PFSK-1 (cell line): ENCODE data around the gene LSR.

ENCODE experiments used
- POLR2AphosphoS5 ChIP-seq: IDR thresholded peaks from 2 replicates; pipeline ENCODE4 v1.6.1; 2012; ENCODE audit warnings: low read depth, mild to moderate bottlenecking, control low read depth, low read length, moderate library complexity
- SIN3A ChIP-seq: IDR thresholded peaks from 2 replicates; pipeline ENCODE4 v1.6.1; 2012; ENCODE audit warnings: mild to moderate bottlenecking, low read length, moderate library complexity, borderline replicate concordance; ENCODE audit not compliant: insufficient read depth
- TAF1 ChIP-seq: IDR thresholded peaks from 2 replicates; pipeline ENCODE4 v1.6.1; 2012; ENCODE audit warnings: low read length, control low read depth, borderline replicate concordance; ENCODE audit not compliant: insufficient read depth
- TF ChIP-seq, protein P1 (sequence below), 2 experiments: IDR thresholded peaks; 2 replicates each; pipeline versions ENCODE4 v1.6.1 to v1.8.0; 2011 to 2012; ENCODE audit warnings: low read depth in 2 of 2, low read length in 2 of 2, control low read depth in 1 of 2, inconsistent platforms in 1 of 2, mild to moderate bottlenecking in 1 of 2, moderate library complexity in 1 of 2; ENCODE audit not compliant: insufficient read depth in 1 of 2

DNA sequence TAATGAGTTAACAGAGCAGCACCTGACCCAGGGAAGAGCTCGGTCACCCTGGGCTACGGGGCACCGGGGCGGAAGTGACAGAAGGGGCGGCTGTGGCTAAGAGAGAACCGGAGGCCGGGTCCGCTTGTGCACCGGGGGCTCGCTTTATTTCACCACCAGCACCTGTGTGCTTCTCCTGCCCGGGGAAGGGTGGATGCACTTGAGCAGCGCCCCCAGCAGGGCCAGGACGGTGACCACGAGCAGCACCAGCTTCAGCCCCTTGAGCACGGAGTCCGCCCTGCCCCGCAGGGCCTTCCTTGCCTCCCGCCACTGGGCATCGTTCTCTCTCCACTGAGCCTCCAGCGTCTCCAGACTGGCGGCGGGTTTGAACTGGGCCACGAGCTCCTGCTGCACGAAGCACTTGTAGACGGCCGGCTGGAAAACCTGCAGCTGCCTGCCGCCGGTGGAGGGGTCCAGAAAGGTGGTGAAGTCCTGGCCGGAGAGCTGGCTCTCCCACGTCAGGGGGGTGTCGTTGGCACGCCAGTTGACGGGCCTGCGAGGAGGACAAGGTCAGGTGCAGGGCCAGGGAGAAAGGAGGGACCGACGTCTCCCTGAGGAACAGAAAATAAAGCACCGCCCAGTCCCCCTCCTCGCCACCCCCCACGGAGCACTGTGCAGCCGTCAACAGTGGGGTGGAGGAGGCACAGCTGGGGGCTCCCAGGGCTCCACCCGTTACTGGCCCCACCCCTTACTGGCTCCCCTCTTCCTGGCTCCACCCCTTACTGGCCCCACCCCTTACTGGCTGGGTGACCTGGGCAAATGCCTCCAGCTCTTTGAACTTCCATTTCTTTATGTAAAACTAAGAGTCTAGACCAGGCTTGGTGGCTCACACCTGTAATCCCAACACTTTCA, 23.9 kb upstream of the LSR start:
- TF ChIP-seq SIN3A (no peak), TAF1 (no peak), POLR2AphosphoS5 (no peak)
- TF ChIP-seq, protein P1, sequence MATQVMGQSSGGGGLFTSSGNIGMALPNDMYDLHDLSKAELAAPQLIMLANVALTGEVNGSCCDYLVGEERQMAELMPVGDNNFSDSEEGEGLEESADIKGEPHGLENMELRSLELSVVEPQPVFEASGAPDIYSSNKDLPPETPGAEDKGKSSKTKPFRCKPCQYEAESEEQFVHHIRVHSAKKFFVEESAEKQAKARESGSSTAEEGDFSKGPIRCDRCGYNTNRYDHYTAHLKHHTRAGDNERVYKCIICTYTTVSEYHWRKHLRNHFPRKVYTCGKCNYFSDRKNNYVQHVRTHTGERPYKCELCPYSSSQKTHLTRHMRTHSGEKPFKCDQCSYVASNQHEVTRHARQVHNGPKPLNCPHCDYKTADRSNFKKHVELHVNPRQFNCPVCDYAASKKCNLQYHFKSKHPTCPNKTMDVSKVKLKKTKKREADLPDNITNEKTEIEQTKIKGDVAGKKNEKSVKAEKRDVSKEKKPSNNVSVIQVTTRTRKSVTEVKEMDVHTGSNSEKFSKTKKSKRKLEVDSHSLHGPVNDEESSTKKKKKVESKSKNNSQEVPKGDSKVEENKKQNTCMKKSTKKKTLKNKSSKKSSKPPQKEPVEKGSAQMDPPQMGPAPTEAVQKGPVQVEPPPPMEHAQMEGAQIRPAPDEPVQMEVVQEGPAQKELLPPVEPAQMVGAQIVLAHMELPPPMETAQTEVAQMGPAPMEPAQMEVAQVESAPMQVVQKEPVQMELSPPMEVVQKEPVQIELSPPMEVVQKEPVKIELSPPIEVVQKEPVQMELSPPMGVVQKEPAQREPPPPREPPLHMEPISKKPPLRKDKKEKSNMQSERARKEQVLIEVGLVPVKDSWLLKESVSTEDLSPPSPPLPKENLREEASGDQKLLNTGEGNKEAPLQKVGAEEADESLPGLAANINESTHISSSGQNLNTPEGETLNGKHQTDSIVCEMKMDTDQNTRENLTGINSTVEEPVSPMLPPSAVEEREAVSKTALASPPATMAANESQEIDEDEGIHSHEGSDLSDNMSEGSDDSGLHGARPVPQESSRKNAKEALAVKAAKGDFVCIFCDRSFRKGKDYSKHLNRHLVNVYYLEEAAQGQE (IDR thresholded peaks at IDR 0.05; ENCODE audit: insufficient read depth in 1 of 2, low read depth in 2 of 2, low read length in 2 of 2) = no peak
